MM.1S (cell line): ENCODE results near the gene PTPRN2.

ENCODE experiments used
- CTCF ChIP-seq: fragments of 300-600 bp; sonication (generic); IDR thresholded peaks from 2 replicates; pipeline ENCODE4 v1.5.1; 2016; ENCODE audit warnings: antibody characterized with exemption, low read length, mixed read lengths
- EZH2 ChIP-seq: fragments of 300-600 bp; sonication (generic); optimal IDR thresholded peaks from 2 replicates; pipeline ENCODE3; 2017; ENCODE audit warnings: low read depth, mild to moderate bottlenecking, antibody characterized with exemption, low read length, mixed read lengths
- EZH2phosphoT487 ChIP-seq: fragments of 300-600 bp; sonication (generic); IDR thresholded peaks from 2 replicates; pipeline ENCODE4 v1.6.1; 2018; ENCODE audit warnings: antibody characterized with exemption, low read length

- TF ChIP-seq CTCF (no peak), EZH2 (no peak), EZH2phosphoT487 (no peak)
These were observed 1002.3 kb downstream of the PTPRN2 start for GRCh38 chr7:157585113-157585861.
